GM21619 (cell line): ENCODE measurements around the gene COBLL1.

Experiments used
- ATAC-seq: cut with Tn5 transposase; IDR thresholded peaks from one replicate; pipeline ENCODE4 v1.9.1; 2021; ENCODE audit not compliant: unreplicated experiment

Gene COBLL1

DNA sequence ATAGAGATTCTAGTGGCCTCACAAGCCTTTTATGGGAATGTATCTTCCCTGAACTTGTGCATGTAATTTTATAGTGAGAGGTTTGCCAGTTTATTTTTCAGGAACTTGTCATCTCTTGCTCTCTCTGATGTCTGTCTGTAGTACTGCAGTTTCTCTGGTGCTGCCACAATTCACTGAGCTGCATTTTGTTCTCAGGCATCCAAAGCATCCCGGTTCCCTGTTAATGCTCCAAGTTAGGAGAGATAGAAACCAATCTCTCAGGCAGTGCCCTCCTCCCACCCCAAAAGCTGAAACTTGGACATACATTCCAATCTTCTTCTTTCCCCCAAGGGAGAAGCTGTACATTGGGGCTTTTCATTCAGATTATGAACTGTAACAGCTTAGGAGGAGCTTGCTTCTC, 190.3 kb downstream of the COBLL1 start:
- no peak for ATAC-seq

DNA sequence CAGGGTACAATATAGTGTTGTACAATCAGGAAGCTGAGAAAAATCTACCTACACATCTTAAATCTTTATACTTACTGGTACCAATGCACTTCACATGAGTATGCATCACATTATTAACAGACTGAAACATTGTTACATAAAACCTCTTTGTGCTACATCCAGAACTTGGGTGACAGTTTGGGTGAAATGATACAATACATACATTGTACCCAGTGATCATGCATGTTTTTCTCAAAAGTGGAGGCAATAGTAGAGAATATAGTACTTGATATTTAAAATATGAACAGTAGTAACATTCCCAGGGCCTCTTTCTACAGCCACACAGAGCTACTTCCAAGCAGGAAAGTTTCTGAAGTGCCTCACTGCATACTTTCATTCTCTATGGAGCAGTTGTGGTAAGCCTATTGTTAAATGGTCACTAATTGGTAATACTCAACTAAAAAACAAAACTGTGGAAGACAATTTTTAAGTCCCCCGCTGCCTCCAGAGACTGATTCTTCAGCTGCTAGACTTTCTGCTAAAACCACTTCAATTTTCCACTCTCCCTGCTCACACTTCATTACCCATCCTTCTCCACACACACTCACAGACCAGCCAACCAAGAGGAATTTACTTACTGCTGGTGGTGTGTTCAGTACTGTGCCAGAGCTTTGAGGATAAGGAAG, 197.5 kb downstream of the COBLL1 start:
- ATAC-seq = no peak

DNA sequence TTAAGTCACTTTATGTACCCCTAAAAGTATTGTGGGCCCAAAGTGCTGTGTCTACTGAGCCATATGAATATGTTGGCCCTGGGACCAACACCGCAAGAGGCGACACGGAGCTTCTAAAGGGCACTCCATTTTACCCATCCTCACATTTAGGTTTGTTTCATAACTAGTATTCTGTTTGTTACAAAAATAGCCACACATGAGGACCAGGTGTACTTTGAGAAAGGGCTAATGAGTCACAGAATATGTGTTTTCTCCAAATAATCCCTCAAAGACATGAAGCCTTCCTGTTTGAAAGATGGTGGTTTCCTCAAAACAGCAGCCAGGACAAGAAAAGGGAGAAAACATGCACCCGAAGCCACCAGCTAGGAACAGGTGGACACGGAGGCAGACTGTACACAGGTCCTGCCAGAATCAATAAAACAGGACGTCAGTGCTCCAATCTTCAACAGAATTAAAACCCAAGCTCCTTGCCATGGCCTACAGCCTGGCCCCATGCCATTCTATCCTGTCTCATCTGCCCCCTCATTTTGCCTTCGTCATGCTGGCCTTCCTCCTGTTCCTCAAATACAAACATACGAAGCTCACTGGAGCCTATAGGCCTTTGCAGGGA, 198.6 kb downstream of the COBLL1 start:
- no peak for ATAC-seq

DNA sequence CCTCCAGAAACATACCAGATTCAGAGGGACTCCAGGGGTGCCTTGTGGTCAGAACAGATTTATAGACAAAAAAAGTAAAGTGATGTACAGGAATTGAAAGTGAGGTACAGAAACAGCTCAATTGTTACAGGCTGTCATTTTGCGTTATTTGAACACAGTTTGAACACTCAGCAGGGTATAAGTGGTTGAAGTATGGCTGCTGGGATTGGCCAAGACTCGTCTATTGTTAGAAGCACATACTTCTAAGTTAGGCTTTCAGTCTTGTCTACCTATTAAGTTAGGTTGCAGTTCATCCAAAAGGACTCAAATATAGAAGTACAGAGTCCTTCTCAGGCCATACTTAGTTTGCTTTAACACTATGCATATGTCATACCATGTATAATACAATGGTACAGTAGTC, 199.4 kb downstream of the COBLL1 start:
- ATAC-seq = no peak
